ENCODE measurements around the gene DMRT2. TPM values are rescaled to one million over a fixed set of nuclear protein-coding genes. Genes with fewer than 3 reads are reported as not detected.

Gene DMRT2
- total RNA-seq, 1 experiment from 2014 or later, result not detected

DNA sequence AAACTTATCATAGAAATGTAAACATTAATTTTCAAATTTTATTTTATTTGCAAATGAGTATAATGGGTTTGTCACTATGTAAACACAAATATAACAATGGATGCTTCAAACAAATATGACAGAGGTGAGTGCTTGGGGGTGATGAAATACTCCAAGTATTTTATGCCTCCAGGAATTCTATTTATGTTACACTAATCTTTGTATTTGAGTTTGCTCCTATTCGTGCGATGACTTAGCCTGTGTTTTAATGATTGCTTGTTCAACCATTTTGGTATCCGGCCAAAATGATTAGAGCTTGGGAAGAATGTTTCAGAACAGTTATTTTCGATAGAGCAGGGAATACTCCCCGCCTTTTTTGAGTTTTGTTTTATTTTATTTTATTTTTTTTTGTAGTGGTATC, 5.0 kb downstream of the DMRT2 start:
- H2BK12ac ChIP-seq (ENCODE audit: insufficient read length, low read depth, low read length), result no peak overlapping the region
- no peak overlapping the region for H3K4me2 ChIP-seq (ENCODE audit: insufficient read depth, insufficient read length, low read length)
- no peak overlapping the region for H2BK120ac ChIP-seq (ENCODE audit: low read depth, low read length, poor library complexity, severe bottlenecking)
- H3K36me3 Mint-ChIP-seq (ENCODE audit: insufficient read depth in 1 of 3, low read depth in 3 of 3), result no peaks in the 10 kb centered on the region
- H3K4ac ChIP-seq (ENCODE audit: low read depth, low read length), result no peak overlapping the region
- no peak overlapping the region for H2AFZ ChIP-seq (ENCODE audit: low read length)
- no peak overlapping the region for H3K14ac ChIP-seq (ENCODE audit: insufficient read depth, low read length)
- H3K9me3 ChIP-seq (ENCODE audit: control insufficient read depth, low read depth, low read length), result no peaks in the 10 kb centered on the region
- no peak for DNase-seq
- no peak overlapping the region for H3K27ac ChIP-seq (ENCODE audit: insufficient read length, low read depth, low read length)
- no peak overlapping the region for H4K91ac ChIP-seq (ENCODE audit: insufficient read length, low read depth, low read length)
- no peak overlapping the region for H3K4me3 Mint-ChIP-seq
- H3K27ac Mint-ChIP-seq, result no peak overlapping the region
- H3K9ac ChIP-seq (ENCODE audit: extremely low read depth, insufficient read length, low read length), result no peak overlapping the region
- H3K27me3 Mint-ChIP-seq (ENCODE audit: low read depth), result peaks cover 79% of the 10 kb centered on the region
- no peak overlapping the region for H2BK15ac ChIP-seq (ENCODE audit: low read depth, low read length)
- H3K56ac ChIP-seq (ENCODE audit: insufficient read length, low read depth, low read length), result no peak overlapping the region
- no peak overlapping the region for H3T11ph ChIP-seq (ENCODE audit: low read length)
- H2BK5ac ChIP-seq (ENCODE audit: insufficient read length, low read length), result no peak overlapping the region
- H3K23me2 ChIP-seq (ENCODE audit: insufficient read length, low read depth, low read length, poor library complexity, severe bottlenecking), result no peaks in the 10 kb centered on the region
- H3K4me1 Mint-ChIP-seq, result peaks cover 6 to 18% of the 10 kb centered on the region in 2 experiments
- no peak overlapping the region for H3K23ac ChIP-seq (ENCODE audit: insufficient read length, low read depth, low read length)
- H3K79me1 ChIP-seq (ENCODE audit: insufficient read depth, low read depth, low read length, poor library complexity, severe bottlenecking), result no peaks in the 10 kb centered on the region
- H2AK5ac ChIP-seq (ENCODE audit: insufficient read length, low read length), result no peak overlapping the region
- peaks cover 2 to 8% of the 10 kb centered on the region in 2 experiments; a peak in 2 of 5 replicates for H3K9me3 Mint-ChIP-seq
- no peaks in the 10 kb centered on the region for H3K79me2 ChIP-seq (ENCODE audit: insufficient read depth, low read length)
- no peak overlapping the region for H3K18ac ChIP-seq (ENCODE audit: insufficient read length, low read depth, low read length)
- no peak overlapping the region for H4K8ac ChIP-seq (replicated peaks; ENCODE audit: insufficient read length, low read depth, low read length)
- TF ChIP-seq, protein P1, sequence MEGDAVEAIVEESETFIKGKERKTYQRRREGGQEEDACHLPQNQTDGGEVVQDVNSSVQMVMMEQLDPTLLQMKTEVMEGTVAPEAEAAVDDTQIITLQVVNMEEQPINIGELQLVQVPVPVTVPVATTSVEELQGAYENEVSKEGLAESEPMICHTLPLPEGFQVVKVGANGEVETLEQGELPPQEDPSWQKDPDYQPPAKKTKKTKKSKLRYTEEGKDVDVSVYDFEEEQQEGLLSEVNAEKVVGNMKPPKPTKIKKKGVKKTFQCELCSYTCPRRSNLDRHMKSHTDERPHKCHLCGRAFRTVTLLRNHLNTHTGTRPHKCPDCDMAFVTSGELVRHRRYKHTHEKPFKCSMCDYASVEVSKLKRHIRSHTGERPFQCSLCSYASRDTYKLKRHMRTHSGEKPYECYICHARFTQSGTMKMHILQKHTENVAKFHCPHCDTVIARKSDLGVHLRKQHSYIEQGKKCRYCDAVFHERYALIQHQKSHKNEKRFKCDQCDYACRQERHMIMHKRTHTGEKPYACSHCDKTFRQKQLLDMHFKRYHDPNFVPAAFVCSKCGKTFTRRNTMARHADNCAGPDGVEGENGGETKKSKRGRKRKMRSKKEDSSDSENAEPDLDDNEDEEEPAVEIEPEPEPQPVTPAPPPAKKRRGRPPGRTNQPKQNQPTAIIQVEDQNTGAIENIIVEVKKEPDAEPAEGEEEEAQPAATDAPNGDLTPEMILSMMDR (conservative IDR thresholded peaks at IDR 0.05), result no peak
- H4K5ac ChIP-seq (ENCODE audit: insufficient read length, low read depth, low read length), result no peak overlapping the region
- H2BK20ac ChIP-seq (ENCODE audit: low read depth, low read length, poor library complexity, severe bottlenecking), result no peak overlapping the region
- WGBS (ENCODE audit: extremely low coverage, insufficient read length, low lambda C conversion rate), result no CpG with 5 or more reads among the region's 5 CpGs
- peaks cover 35% of the 10 kb centered on the region for H3K27me3 ChIP-seq (ENCODE audit: insufficient read depth, low read length)
- no peaks in the 10 kb centered on the region for H4K20me1 ChIP-seq (ENCODE audit: control insufficient read depth, insufficient read depth, insufficient read length)
- no peaks in the 10 kb centered on the region for H3K4me1 ChIP-seq (ENCODE audit: insufficient read depth, low read length)
